IPS-20b (cell line): Measurements from ENCODE around the gene ULK4.
A peak's percentile ranks its signal among the peaks of the same experiment; 100 is the strongest.

Experiments used
- H3K27ac ChIP-seq: one replicate; pipeline ENCODE4 v1.5.1; 2013; ENCODE audit warnings: low read length
- H3K27me3 ChIP-seq: 2 replicates; pipeline ENCODE4 v1.6.1; 2013; ENCODE audit warnings: mild to moderate bottlenecking, low read length, inconsistent platforms; ENCODE audit not compliant: insufficient read depth
- H3K36me3 ChIP-seq: 2 replicates; pipeline ENCODE4 v1.6.1; 2013; ENCODE audit warnings: low read depth, mild to moderate bottlenecking, inconsistent platforms, low read length, moderate library complexity; ENCODE audit not compliant: insufficient read depth
- H3K4me1 ChIP-seq: 2 replicates; pipeline ENCODE4 v1.6.1; 2013; ENCODE audit warnings: mild to moderate bottlenecking, control low read depth, inconsistent platforms, low read length, moderate library complexity; ENCODE audit not compliant: insufficient read depth
- H3K4me3 ChIP-seq: 2 replicates; pipeline ENCODE4 v1.5.1; 2013; ENCODE audit warnings: mild to moderate bottlenecking, low read length, inconsistent platforms
- H3K9ac ChIP-seq: 2 replicates; pipeline ENCODE4 v1.6.1; 2013; ENCODE audit warnings: low read depth, mild to moderate bottlenecking, inconsistent platforms, low read length, moderate library complexity
- H3K9me3 ChIP-seq: 2 replicates; pipeline ENCODE4 v1.6.1; 2013; ENCODE audit warnings: mild to moderate bottlenecking, low read depth, low read length, inconsistent platforms; ENCODE audit not compliant: insufficient read depth

The ULK4 gene

DNA sequence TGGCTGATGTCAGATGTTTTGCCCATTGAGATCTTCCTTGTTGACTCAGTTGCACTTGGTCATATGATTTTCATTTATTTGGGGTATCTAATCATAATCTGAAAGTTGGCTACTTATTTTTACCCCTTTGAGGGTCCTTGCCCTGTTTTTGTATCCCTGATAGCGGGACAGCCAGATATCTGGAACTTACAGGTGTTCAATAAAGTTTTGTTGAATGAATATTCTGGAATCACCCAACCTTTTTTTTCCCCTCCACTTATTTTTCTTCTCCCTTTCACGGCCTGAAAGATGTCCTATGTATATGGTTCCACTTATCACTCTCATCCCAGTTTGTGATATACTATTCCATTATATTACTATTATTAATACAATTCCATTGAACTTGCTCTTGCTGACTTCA lies 749.8 kb downstream of the ULK4 start:
- Histone ChIP-seq H3K4me1 (peaks cover 60% of the 10 kb centered on the region), H3K36me3 (peaks cover 4% of the 10 kb centered on the region; the same call in 1 of the 2 replicates), H3K4me3 (no peak overlapping the region)

DNA sequence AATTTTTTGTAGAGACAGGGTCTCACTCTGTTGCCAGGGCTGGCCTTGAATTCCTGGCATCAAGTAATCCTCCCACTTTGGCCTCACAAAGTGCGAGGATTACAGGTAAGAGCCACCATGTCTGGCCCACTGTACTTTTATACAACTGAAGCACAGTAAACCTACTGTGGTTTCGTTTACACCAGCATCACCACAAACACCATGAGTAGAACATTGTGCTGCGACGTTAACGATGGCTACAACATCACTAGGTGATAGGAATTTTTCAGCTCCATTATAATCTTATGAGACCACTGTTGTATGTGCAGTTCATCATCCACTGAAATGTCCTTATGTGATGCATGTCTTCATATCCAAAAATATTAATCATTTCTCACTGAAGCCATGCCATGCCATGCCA lies 750.9 kb downstream of the ULK4 start:
- no peak overlapping the region for H3K9ac ChIP-seq
- peaks cover 4% of the 10 kb centered on the region; the same call in 1 of the 2 replicates for H3K36me3 ChIP-seq
- H3K27me3 ChIP-seq: no peaks in the 10 kb centered on the region
- no peaks in the 10 kb centered on the region for H3K9me3 ChIP-seq
- H3K4me1 ChIP-seq: peaks cover 59% of the 10 kb centered on the region
- no peak overlapping the region for H3K4me3 ChIP-seq
- no peak overlapping the region for H3K27ac ChIP-seq

More for the DNA sequence above, 749.8 kb downstream of the ULK4 start:
- no peaks in the 10 kb centered on the region for H3K27me3 ChIP-seq
- no peak overlapping the region for H3K9ac ChIP-seq
- H3K9me3 ChIP-seq: no peaks in the 10 kb centered on the region
- no peak overlapping the region for H3K27ac ChIP-seq

DNA sequence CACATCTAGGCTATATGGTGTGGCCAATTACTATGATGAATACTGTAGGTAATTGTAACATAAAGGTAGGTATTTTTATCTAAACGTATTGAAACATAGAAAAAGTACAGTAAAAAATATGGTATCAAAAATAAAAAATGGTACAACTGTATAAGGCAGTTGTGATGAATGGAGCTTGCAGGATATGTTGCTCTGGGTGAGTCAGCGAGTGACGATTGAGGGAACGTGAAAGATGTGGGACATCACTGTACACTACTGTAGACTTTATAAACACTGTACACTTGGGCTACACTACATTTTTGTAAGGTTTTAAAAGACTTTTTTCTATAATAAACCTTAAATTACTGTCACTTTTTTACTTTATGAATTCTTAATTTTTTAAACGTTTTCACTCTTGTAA lies 752.3 kb downstream of the ULK4 start:
- Histone ChIP-seq H3K36me3 (peaks cover 4% of the 10 kb centered on the region; the same call in 1 of the 2 replicates), H3K27me3 (no peaks in the 10 kb centered on the region), H3K9me3 (no peaks in the 10 kb centered on the region), H3K4me1 (peaks cover 64% of the 10 kb centered on the region), H3K27ac (no peak overlapping the region), H3K4me3 (no peak overlapping the region), H3K9ac (no peak overlapping the region)

DNA sequence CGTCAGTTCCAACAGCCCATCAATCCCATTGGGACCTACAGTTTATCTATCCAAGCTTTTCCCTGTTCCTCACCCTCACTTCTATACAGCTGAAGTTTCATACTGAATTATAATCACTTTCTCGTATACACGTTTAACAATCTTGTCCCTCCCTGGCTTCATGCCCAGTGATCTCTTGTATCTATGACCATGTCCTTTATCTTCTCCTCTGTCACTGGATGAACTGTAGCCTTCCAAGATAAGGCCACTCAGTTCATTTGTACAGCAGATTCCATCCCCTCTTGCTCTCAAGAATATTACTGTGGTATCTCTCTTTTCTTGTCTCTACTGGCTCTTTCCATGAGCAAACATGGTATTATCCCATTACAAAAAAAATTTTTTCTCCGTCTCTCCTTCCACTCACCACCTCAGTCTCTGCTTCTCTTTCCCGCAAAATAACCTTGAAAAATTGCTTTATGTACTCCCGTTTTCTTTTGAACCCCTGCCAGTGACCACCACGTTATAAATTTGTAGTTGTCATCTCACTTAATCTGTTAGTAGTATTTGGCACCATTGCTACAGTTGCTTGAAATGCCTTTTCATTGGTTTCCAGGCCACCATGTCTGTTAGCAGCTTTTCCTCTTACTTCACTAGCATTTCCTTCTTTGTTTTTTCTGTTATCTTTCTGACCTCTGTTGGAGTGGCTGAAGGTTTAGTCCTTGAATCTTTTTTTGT lies 753.2 kb downstream of the ULK4 start:
- no peaks in the 10 kb centered on the region for H3K9me3 ChIP-seq
- H3K4me1 ChIP-seq: peaks cover 64% of the 10 kb centered on the region

DNA sequence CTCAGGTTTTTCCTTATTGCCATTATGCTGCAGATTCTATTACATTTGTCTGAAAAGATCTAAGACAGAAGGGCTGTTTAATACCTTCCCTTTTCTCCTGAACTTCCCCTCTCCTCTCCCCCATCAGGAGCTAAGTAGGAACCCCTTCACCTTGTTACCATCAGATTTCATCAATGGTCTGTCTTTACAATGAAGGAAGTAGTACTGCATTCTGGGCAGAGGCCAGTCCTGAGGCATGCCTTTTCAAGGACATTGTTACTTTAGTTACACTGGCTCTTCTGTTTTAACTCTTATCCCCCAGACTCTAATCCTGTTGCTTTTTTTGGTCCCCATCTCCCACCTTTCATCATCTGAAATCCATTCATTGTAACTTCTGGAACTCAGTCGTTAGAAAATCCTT lies 754.5 kb downstream of the ULK4 start:
- peak overlapping the region; percentile 12; the same call in 1 of the 2 replicates for H3K4me3 ChIP-seq

More for the DNA sequence above, 753.2 kb downstream of the ULK4 start:
- Histone ChIP-seq H3K27ac (no peak overlapping the region), H3K4me3 (peak overlapping the region; percentile 13), H3K9ac (no peak overlapping the region), H3K27me3 (no peaks in the 10 kb centered on the region), H3K36me3 (peaks cover 4% of the 10 kb centered on the region; the same call in 1 of the 2 replicates)

DNA sequence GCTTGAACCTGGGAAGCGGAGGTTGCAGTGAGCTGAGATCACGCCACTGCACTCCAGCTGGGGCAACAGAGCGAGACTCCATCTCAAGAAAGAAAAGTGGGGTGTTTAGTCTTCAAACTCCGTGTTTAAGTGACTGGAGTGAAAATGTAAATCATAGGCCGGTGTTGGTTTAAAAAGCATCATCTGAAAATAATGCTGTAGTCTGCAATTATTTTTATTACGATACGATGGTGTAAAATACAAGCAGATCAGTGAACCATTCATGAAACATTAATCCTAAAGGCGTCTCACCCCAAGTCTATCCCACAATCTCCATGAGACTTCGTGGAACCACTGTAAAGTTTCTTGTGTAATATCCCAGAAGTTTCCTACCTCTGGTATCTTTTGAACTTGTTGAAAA lies 756.3 kb downstream of the ULK4 start:
- 0 out of 2 replicates have a peak, but pooled peaks cover 4% of the 10 kb centered on the region for H3K36me3 ChIP-seq
- no peaks in the 10 kb centered on the region for H3K9me3 ChIP-seq
- H3K9ac ChIP-seq: no peak overlapping the region
- peaks cover 66% of the 10 kb centered on the region for H3K4me1 ChIP-seq
- H3K27me3 ChIP-seq: no peaks in the 10 kb centered on the region
- no peak overlapping the region; the same call in 1 of the 2 replicates for H3K4me3 ChIP-seq
- no peak overlapping the region for H3K27ac ChIP-seq

More for the DNA sequence above, 754.5 kb downstream of the ULK4 start:
- no peaks in the 10 kb centered on the region for H3K9me3 ChIP-seq
- H3K4me1 ChIP-seq: peaks cover 61% of the 10 kb centered on the region
- H3K27ac ChIP-seq: no peak overlapping the region
- no peaks in the 10 kb centered on the region for H3K27me3 ChIP-seq
- H3K9ac ChIP-seq: no peak overlapping the region
- peaks cover 4% of the 10 kb centered on the region; the same call in 1 of the 2 replicates for H3K36me3 ChIP-seq

DNA sequence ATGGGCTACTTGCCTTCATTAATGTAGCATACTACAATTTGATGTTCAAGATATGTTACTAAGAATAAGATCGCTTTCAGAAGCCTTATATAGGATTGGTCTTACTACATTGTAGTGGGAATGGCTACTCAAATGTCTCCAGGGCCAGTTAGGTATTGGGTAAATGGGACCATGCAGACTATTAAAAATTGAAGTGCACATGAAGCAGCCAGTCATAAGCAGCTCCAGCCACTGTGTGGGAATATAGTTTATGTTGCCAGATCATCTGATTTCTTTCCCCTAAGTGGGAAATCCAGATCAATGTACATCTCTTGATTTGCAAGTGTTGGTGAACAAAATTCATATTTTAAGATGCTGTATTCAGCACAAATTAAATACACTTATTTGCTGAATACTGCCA lies 757.5 kb downstream of the ULK4 start:
- H3K27me3 ChIP-seq: no peaks in the 10 kb centered on the region
- H3K36me3 ChIP-seq: 0 out of 2 replicates have a peak, but pooled peaks cover under 1% of the 10 kb centered on the region
- no peak overlapping the region for H3K27ac ChIP-seq
- H3K4me3 ChIP-seq: peak overlapping the region; percentile 97
- H3K4me1 ChIP-seq: peaks cover 66% of the 10 kb centered on the region
- H3K9me3 ChIP-seq: no peaks in the 10 kb centered on the region
- H3K9ac ChIP-seq: 0 out of 2 replicates have a peak overlapping the region, but pooled peaks have one; percentile 22

DNA sequence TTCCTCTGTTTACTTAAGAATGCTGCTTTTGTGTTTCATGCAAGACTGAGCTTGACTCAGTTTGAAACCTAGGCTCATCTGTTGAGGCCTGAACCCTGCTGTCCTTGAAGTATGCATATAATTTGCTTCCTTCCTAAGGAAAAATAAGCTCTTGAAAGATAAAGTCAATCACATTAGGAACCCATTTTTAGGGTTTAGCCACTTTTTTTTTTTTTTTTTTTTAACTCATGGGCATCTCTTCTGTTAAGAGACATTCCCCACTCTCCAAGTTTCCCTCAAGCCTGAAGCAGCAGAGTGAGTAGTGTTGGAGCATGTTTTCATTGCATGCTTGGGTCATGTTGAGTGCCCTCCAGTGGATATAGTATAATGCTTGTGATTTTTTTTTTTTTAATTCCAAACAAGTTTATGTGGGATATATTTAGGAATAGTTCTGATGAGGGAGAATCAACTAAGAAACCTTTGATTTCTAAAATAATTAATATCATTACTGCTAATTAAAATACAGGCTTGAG lies 759.0 kb downstream of the ULK4 start:
- Histone ChIP-seq H3K4me1 (peaks cover 55% of the 10 kb centered on the region), H3K27ac (no peak overlapping the region)

DNA sequence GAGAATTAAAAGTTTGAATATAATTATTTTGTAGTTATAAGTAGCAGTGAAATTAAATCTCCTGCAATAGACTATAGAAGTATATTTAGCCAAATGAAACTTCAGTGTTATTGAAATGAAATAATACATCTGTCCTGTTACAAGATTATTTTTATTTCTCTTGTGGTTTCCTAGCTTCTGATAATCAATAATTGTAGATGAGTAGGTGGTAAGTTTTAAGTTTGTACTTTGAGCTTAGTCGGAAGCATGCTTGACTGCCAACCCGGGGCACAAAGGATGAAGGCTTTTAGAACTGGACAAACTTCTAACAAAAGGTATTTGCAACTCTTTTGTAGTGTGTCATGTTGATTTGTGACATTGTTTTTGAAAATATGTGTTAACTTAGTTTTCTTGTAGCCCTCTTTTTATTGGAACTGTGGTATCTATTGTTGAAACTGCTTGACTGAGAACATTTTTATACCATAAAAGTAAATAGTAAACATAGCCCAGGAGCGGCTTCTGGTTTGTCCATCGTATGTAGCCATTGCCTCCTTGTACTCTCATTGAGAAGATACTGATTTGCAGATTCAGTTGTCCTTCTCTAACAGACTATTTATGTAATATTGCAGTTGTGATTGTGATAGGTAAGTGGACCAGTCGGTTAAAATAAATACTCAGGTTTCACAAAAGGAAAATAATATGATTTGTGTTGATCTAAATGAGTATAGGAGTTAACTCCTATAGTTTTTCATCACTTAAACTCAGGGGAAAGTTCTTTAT lies 759.6 kb downstream of the ULK4 start:
- Histone ChIP-seq H3K4me1 (peaks cover 48% of the 10 kb centered on the region), H3K9ac (peak overlapping the region; percentile 87), H3K4me3 (peak overlapping the region; percentile 97), H3K9me3 (no peaks in the 10 kb centered on the region), H3K27me3 (peaks cover 8% of the 10 kb centered on the region; the same call in 1 of the 2 replicates), H3K27ac (no peak overlapping the region), H3K36me3 (no peaks in the 10 kb centered on the region)

More for the DNA sequence above, 759.0 kb downstream of the ULK4 start:
- Histone ChIP-seq H3K4me3 (peak overlapping the region; percentile 97), H3K9ac (peak overlapping the region; percentile 87), H3K36me3 (no peaks in the 10 kb centered on the region), H3K9me3 (no peaks in the 10 kb centered on the region), H3K27me3 (peaks cover 3% of the 10 kb centered on the region; the same call in 1 of the 2 replicates)

DNA sequence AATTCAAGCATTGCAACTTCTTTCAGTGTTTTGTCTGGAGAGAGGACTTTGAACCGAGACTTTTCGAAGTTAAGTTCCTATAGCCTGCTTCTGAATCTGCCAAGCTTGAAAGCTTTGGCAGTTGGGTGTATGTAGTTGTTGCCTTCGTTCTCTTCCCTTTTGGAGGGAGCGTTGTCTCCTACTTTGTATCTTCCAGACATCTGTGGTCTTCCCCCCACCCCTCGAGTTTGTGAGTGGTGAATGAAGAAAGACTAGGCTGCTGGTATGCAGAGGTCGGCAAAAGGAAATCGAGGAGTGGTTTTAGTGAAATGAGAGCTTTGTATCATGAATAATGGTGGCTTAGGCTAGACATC lies 761.3 kb downstream of the ULK4 start:
- Histone ChIP-seq H3K9ac (peak overlapping the region; percentile 87), H3K4me1 (peaks cover 36% of the 10 kb centered on the region), H3K27ac (no peak overlapping the region), H3K36me3 (no peaks in the 10 kb centered on the region), H3K9me3 (no peaks in the 10 kb centered on the region), H3K27me3 (peaks cover 8% of the 10 kb centered on the region; the same call in 1 of the 2 replicates), H3K4me3 (peak overlapping the region; percentile 97)

DNA sequence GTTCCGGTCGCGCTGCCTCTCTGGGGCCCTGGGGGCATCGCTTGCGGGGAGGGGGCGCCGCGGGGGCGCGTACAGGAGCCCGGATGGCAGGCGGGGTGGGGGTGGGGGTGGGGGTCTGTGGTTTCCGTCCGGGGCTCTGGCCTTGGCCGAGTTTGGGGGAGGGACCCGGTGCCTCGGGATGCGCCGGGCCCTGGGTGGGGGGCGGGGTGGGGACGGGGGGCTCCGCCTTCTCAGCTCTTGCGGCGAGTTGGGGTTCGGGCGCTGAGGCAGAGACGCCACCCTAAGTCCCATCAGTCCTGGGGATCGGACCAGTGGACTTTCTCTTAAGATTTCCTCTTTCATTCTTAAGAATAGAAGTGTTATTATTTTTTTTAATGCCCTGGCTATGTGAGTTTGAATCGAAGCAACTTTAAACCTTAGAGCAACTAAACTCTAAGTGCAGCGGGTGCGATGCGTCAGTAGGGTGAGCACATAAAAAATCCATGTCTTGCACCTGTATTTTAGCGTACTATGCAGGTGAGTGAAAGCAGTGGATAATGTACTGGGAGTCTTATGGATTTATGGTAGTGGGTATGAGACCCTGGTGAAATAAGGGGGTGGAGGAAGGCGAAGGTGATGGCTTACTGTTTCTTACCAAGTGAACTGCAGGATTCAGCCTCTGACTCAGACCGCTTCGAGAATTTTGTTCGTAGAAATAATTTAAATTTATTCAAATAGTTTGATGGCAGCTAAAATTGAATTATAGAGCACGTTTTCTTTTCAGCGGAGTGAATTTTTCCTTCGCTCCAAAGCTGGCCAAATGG lies 761.8 kb downstream of the ULK4 start:
- peak overlapping the region; percentile 95 for H3K9ac ChIP-seq
- no peak overlapping the region for H3K27ac ChIP-seq
- H3K4me3 ChIP-seq: peak overlapping the region; percentile 97

More for the DNA sequence above, 761.8 kb downstream of the ULK4 start:
- no peaks in the 10 kb centered on the region for H3K36me3 ChIP-seq
- H3K4me1 ChIP-seq: peaks cover 33% of the 10 kb centered on the region; the same call in 1 of the 2 replicates
- no peaks in the 10 kb centered on the region for H3K9me3 ChIP-seq
- H3K27me3 ChIP-seq: peaks cover 8% of the 10 kb centered on the region; the same call in 1 of the 2 replicates
